LNCaP clone FGC (cell line): ENCODE data around the gene OR2V1.
A peak's percentile ranks its signal among the peaks of the same experiment; 100 is the strongest.
"Not testable (repeated sequence)": the region's sequence is repeated elsewhere in the genome, so short reads cannot be mapped to it uniquely, and the experiment has no call there.

Source experiments
- DNase-seq: peaks from one replicate; pipeline ENCODE4 v3.0.0-alpha.2; 2011; ENCODE audit warnings: low read depth
- H3K4me3 ChIP-seq: 2 replicates; pipeline ENCODE4 v1.5.1; 2011; ENCODE audit warnings: mild to moderate bottlenecking, low read depth, low read length, control low read depth
- CTCF ChIP-seq: IDR thresholded peaks from 2 replicates; pipeline ENCODE4 v1.5.1; 2012; ENCODE audit warnings: mild to moderate bottlenecking; ENCODE audit not compliant: control insufficient read depth, insufficient read depth; ENCODE audit errors: extremely low read depth

OR2V1 gene

GRCh38 chr5:181170237-181170825 lies 39.4 kb upstream of the OR2V1 start:
- no peak for DNase-seq
- no peak overlapping the region for H3K4me3 ChIP-seq
- TF ChIP-seq CTCF, result no peak

GRCh38 chr5:181169459-181170236 lies 38.7 kb upstream of the OR2V1 start:
- DNase-seq, result not testable (repeated sequence)

GRCh38 chr5:181168595-181169118 lies 37.7 kb upstream of the OR2V1 start:
- no peak overlapping the region for H3K4me3 ChIP-seq
- TF ChIP-seq CTCF, result no peak

More at GRCh38 chr5:181169459-181170236, 38.7 kb upstream of the OR2V1 start:
- not testable (repeated sequence) for H3K4me3 ChIP-seq

GRCh38 chr5:181167814-181168488 lies 37.0 kb upstream of the OR2V1 start:
- peak; percentile 51 for TF ChIP-seq CTCF
- H3K4me3 ChIP-seq, result no peak overlapping the region
- no peak for DNase-seq

More at GRCh38 chr5:181168595-181169118, 37.7 kb upstream of the OR2V1 start:
- no peak for DNase-seq

GRCh38 chr5:181166812-181167733 lies 36.1 kb upstream of the OR2V1 start:
- no peak for TF ChIP-seq CTCF
- H3K4me3 ChIP-seq, result no peak overlapping the region
- no peak for DNase-seq

- no peak overlapping the region for H3K4me3 ChIP-seq
- no peak for TF ChIP-seq CTCF
- no peak for DNase-seq
These were observed 33.3 kb upstream of the OR2V1 start for GRCh38 chr5:181164076-181164952.
